CD4-positive, alpha-beta T cell (primary cell): ENCODE data around the gene RRAD. TPM values are rescaled to one million over a fixed set of nuclear protein-coding genes. Genes with fewer than 3 reads are reported as not detected.

Experiments used
- ATAC-seq: fragments of 200-7000 bp; cut with Tn5 transposase; one replicate; pipeline ENCODE4 v1.10.0; 2022; ENCODE audit warnings: mild to moderate bottlenecking; ENCODE audit not compliant: poor library complexity
- CTCF ChIA-PET: fragments of 350-600 bp; sonication (Branson Sonifier 250); formaldehyde crosslinking; loops from one replicate; lab custom pipeline; 2021; ENCODE audit warnings: antibody characterized with exemption, inconsistent platforms; lab: Charles Lee
- POLR2A ChIA-PET: fragments of 350-600 bp; sonication (Branson Sonifier 250); formaldehyde crosslinking; loops from one replicate; lab custom pipeline; 2021; ENCODE audit warnings: antibody characterized with exemption, inconsistent platforms; lab: Charles Lee
- DNase-seq, 14 experiments: peaks; one replicate each; pipeline ENCODE4 v3.0.0-alpha.2; 2013 to 2020; ENCODE audit warnings: mixed read lengths in 2 of 14
- H3K27ac ChIP-seq, 2 donors: one replicate each; pipeline versions ENCODE4 v1.5.1 to v1.7.0; 2013; ENCODE audit warnings: low read length in 2 of 2, low read depth in 1 of 2, mild to moderate bottlenecking in 1 of 2
- H3K27me3 ChIP-seq, 2 experiments: 1 replicate in 1 of 2; 2 replicates in 1 of 2; pipeline versions ENCODE4 v1.6.1 to v1.7.0; 2013; ENCODE audit warnings: low read length in 2 of 2, control low read depth in 1 of 2, mild to moderate bottlenecking in 1 of 2, moderate library complexity in 1 of 2; ENCODE audit not compliant: insufficient read depth in 2 of 2, control insufficient read depth in 1 of 2
- H3K36me3 ChIP-seq: one replicate; pipeline ENCODE4 v1.6.1; 2013; ENCODE audit warnings: low read length, control low read depth; ENCODE audit not compliant: insufficient read depth
- H3K4me1 ChIP-seq: one replicate; pipeline ENCODE4 v1.6.1; 2013; ENCODE audit warnings: low read length, control low read depth; ENCODE audit not compliant: insufficient read depth
- H3K4me3 ChIP-seq: one replicate; pipeline ENCODE4 v1.5.1; 2013; ENCODE audit warnings: mild to moderate bottlenecking, low read length, moderate library complexity
- H3K9me3 ChIP-seq, 2 experiments: 1 replicate in 1 of 2; 2 replicates in 1 of 2; pipeline versions ENCODE4 v1.6.1 to v1.7.0; 2013; ENCODE audit warnings: low read length in 2 of 2, mild to moderate bottlenecking in 2 of 2, control low read depth in 1 of 2, moderate library complexity in 1 of 2; ENCODE audit not compliant: control insufficient read depth in 1 of 2, insufficient read depth in 1 of 2
- H3K27ac Mint-ChIP-seq: one replicate; pipeline ENCODE4 v1.8.0; 2020; ENCODE audit warnings: mixed read lengths
- H3K27me3 Mint-ChIP-seq: one replicate; pipeline ENCODE4 v1.8.0; 2021; ENCODE audit warnings: mixed read lengths
- H3K36me3 Mint-ChIP-seq: one replicate; pipeline ENCODE4 v1.8.0; 2021; ENCODE audit warnings: low read depth, mixed read lengths
- H3K4me1 Mint-ChIP-seq: one replicate; pipeline ENCODE4 v1.8.0; 2021; ENCODE audit warnings: low read depth, mixed read lengths
- H3K4me3 Mint-ChIP-seq: one replicate; pipeline ENCODE4 v1.8.0; 2020; ENCODE audit warnings: mild to moderate bottlenecking, mixed read lengths
- H3K9me3 Mint-ChIP-seq: one replicate; pipeline ENCODE4 v1.8.0; 2020; ENCODE audit warnings: mixed read lengths
- CTCF ChIP-seq: fragments of 200-600 bp; IDR thresholded peaks from one replicate; pipeline ENCODE4 v1.8.0; 2022; ENCODE audit warnings: antibody characterized with exemption, mild to moderate bottlenecking
- intact Hi-C, 2 experiments: fragments of 100-400 bp; cut with DNase I in 1 of 2; cut with micrococcal nuclease in 1 of 2; formaldehyde crosslinking; loops; one replicate each; pipeline versions ENCODE4 v1.15.1 to v1.9.0; 2023 to 2025; cut with DNase I, micrococcal nuclease
- total RNA-seq, 174 experiments: library from RNA in 2 of 174; stranded (reverse) in 2 of 174; gene quantifications; one replicate each; pipeline ENCODE4 v1.2.3 and lab custom pipeline; 2021 to 2026

RRAD gene
- total RNA-seq, 2 experiments from 2014 or later = 0.28 to 0.49 TPM

- no peaks in the 10 kb centered on the region for H3K36me3 ChIP-seq
- no peaks in the 10 kb centered on the region for H3K9me3 ChIP-seq
- TF ChIP-seq CTCF = no peak
- peaks cover 10% of the 10 kb centered on the region for H3K4me1 ChIP-seq
- no peak overlapping the region for H3K27ac Mint-ChIP-seq
- ATAC-seq = no peak
- H3K27me3 Mint-ChIP-seq = no peaks in the 10 kb centered on the region
- no peak overlapping the region for H3K4me3 Mint-ChIP-seq
- intact Hi-C loops = no loop called here
- ChIA-PET CTCF (interaction anchor here (2.0 kb wide), 1 partner anchor 19 kb away, joined by 5 read pairs; no protein-coding TSS in a partner anchor), POLR2A (no interaction called here)
- H3K27me3 ChIP-seq = no peaks in the 10 kb centered on the region
- H3K36me3 Mint-ChIP-seq = peaks cover 24% of the 10 kb centered on the region
- peaks cover 22% of the 10 kb centered on the region for H3K4me1 Mint-ChIP-seq
- H3K4me3 ChIP-seq = no peak overlapping the region
- H3K27ac ChIP-seq = no peak overlapping the region
- no peaks in the 10 kb centered on the region for H3K9me3 Mint-ChIP-seq
- DNase-seq = no peak
Observed at GRCh38 chr16:66891797-66892196, 33.5 kb downstream of the RRAD start.

GRCh38 chr16:66891360-66891759 lies 34.0 kb downstream of the RRAD start:
- ChIA-PET CTCF (no interaction called here), POLR2A (no interaction called here)
- no peaks in the 10 kb centered on the region for H3K27me3 Mint-ChIP-seq
- Histone ChIP-seq H3K4me1 (peaks cover 10% of the 10 kb centered on the region), H3K27me3 (no peaks in the 10 kb centered on the region), H3K9me3 (no peaks in the 10 kb centered on the region), H3K36me3 (no peaks in the 10 kb centered on the region), H3K27ac (no peak overlapping the region), H3K4me3 (no peak overlapping the region)
- H3K4me3 Mint-ChIP-seq = no peak overlapping the region
- H3K4me1 Mint-ChIP-seq = peaks cover 26% of the 10 kb centered on the region
- DNase-seq = no peak
- intact Hi-C loops = no loop called here
- H3K9me3 Mint-ChIP-seq = no peaks in the 10 kb centered on the region
- no peak for ATAC-seq
- no peak for TF ChIP-seq CTCF
- H3K36me3 Mint-ChIP-seq = peaks cover 28% of the 10 kb centered on the region
- no peak overlapping the region for H3K27ac Mint-ChIP-seq

GRCh38 chr16:66890799-66891198 lies 34.5 kb downstream of the RRAD start:
- H3K36me3 ChIP-seq = peaks cover 4% of the 10 kb centered on the region
- intact Hi-C loops = no loop called here
- peaks cover 10% of the 10 kb centered on the region for H3K4me1 ChIP-seq
- CTCF ChIA-PET = interaction anchor here (0.6 to 2.2 kb wide), 2 partner anchors 18 to 381 kb away, joined by 4 to 5 read pairs; no protein-coding TSS in a partner anchor
- Mint-ChIP-seq H3K27ac (no peak overlapping the region), H3K27me3 (no peaks in the 10 kb centered on the region), H3K36me3 (peaks cover 31% of the 10 kb centered on the region), H3K4me1 (peaks cover 29% of the 10 kb centered on the region), H3K9me3 (no peaks in the 10 kb centered on the region), H3K4me3 (no peak overlapping the region)
- POLR2A ChIA-PET = no interaction called here
- TF ChIP-seq CTCF = no peak
- no peak overlapping the region for H3K27ac ChIP-seq
- H3K4me3 ChIP-seq = no peak overlapping the region
- ATAC-seq (no peak), DNase-seq (no peak)
- H3K9me3 ChIP-seq = no peaks in the 10 kb centered on the region
- H3K27me3 ChIP-seq = no peaks in the 10 kb centered on the region
